RPMI8226 (cell line): ENCODE results near the gene PDZD2.
"Not testable (repeated sequence)": the region's sequence is repeated elsewhere in the genome, so short reads cannot be mapped to it uniquely, and the experiment has no call there.

Experiments
- DNase-seq: peaks from one replicate; pipeline ENCODE4 v3.0.0-alpha.2; 2015

The PDZD2 gene

GRCh38 chr5:31639481-31640411, 815 bp downstream of the PDZD2 start:
- DNase-seq, result no peak

GRCh38 chr5:31640573-31640972, 1.6 kb downstream of the PDZD2 start:
- DNase-seq, result no peak

- no peak for DNase-seq
These were observed 2.1 kb downstream of the PDZD2 start for GRCh38 chr5:31641059-31641458.

- no peak for DNase-seq
These were observed 2.6 kb downstream of the PDZD2 start for GRCh38 chr5:31641575-31641974.

- DNase-seq, result no peak
These were observed 6.6 kb downstream of the PDZD2 start for GRCh38 chr5:31645420-31646081.

- DNase-seq, result no peak
These were observed 9.4 kb downstream of the PDZD2 start for GRCh38 chr5:31648326-31648725.

- no peak for DNase-seq
These were observed 12.3 kb downstream of the PDZD2 start for GRCh38 chr5:31651241-31651640.

- DNase-seq, result no peak
These were observed 16.6 kb downstream of the PDZD2 start for GRCh38 chr5:31655491-31655890.

- no peak for DNase-seq
These were observed 17.9 kb downstream of the PDZD2 start for GRCh38 chr5:31656806-31657205.

GRCh38 chr5:31657315-31657979, 18.5 kb downstream of the PDZD2 start:
- DNase-seq, result no peak

GRCh38 chr5:31661257-31661656, 22.3 kb downstream of the PDZD2 start:
- DNase-seq, result no peak

- DNase-seq, result no peak
These were observed 24.6 kb downstream of the PDZD2 start for GRCh38 chr5:31663519-31663918.

- DNase-seq, result peak; percentile 27
These were observed 25.6 kb downstream of the PDZD2 start for GRCh38 chr5:31664566-31664965.

GRCh38 chr5:31671339-31671741, 32.4 kb downstream of the PDZD2 start:
- DNase-seq, result no peak

- DNase-seq, result no peak
These were observed 35.5 kb downstream of the PDZD2 start for GRCh38 chr5:31674371-31674951.

- DNase-seq, result no peak
These were observed 36.5 kb downstream of the PDZD2 start for GRCh38 chr5:31675472-31675871.

GRCh38 chr5:31678180-31678579, 39.2 kb downstream of the PDZD2 start:
- no peak for DNase-seq

- DNase-seq, result no peak
These were observed 41.6 kb downstream of the PDZD2 start for GRCh38 chr5:31680528-31680927.

- no peak for DNase-seq
These were observed 43.1 kb downstream of the PDZD2 start for GRCh38 chr5:31682025-31682424.

GRCh38 chr5:31682851-31683250, 43.9 kb downstream of the PDZD2 start:
- DNase-seq, result no peak

GRCh38 chr5:31688515-31689092, 49.7 kb downstream of the PDZD2 start:
- DNase-seq, result no peak

GRCh38 chr5:31691408-31691807, 52.5 kb downstream of the PDZD2 start:
- not testable (repeated sequence) for DNase-seq
